ENCODE results near the gene LRBA.

LRBA gene

GRCh38 chr4:150482581-150482980, 532.5 kb downstream of the LRBA start:
- DNase-seq: no peak
- Histone ChIP-seq H2AFZ (ENCODE audit: low read depth, low read length) (no peak overlapping the region), H3K27me3 (ENCODE audit: insufficient read depth, low read length, poor library complexity) (no peaks in the 10 kb centered on the region), H3K4me2 (ENCODE audit: insufficient read depth, low read length) (no peak overlapping the region), H3K9me3 (ENCODE audit: insufficient read depth, low read length, severe bottlenecking) (no peaks in the 10 kb centered on the region), H3K4me1 (ENCODE audit: insufficient read depth, low read length) (no peaks in the 10 kb centered on the region), H3K4me3 (ENCODE audit: low read depth in 1 of 2, low read length in 2 of 2) (no peak overlapping the region), H3K36me3 (ENCODE audit: insufficient read depth, low read length) (0 out of 2 replicates have a peak, but pooled peaks cover 5% of the 10 kb centered on the region), H3K9ac (ENCODE audit: low read depth, low read length) (no peak overlapping the region), H4K20me1 (ENCODE audit: insufficient read depth, low read length) (no peaks in the 10 kb centered on the region), H3K27ac (ENCODE audit: low read length) (no peak overlapping the region), H3K79me2 (ENCODE audit: insufficient read depth, low read length) (no peaks in the 10 kb centered on the region)
- no peak for ATAC-seq (ENCODE audit: insufficient read depth, low read depth)
- no peak for TF ChIP-seq CTCF (IDR thresholded peaks at IDR 0.05; ENCODE audit: borderline replicate concordance, extremely low read depth, low read length, poor library complexity, severe bottlenecking)
- TF ChIP-seq EZH2 (IDR thresholded peaks at IDR 0.05; ENCODE audit: borderline replicate concordance, low read depth, low read length, severe bottlenecking): no peak

DNA sequence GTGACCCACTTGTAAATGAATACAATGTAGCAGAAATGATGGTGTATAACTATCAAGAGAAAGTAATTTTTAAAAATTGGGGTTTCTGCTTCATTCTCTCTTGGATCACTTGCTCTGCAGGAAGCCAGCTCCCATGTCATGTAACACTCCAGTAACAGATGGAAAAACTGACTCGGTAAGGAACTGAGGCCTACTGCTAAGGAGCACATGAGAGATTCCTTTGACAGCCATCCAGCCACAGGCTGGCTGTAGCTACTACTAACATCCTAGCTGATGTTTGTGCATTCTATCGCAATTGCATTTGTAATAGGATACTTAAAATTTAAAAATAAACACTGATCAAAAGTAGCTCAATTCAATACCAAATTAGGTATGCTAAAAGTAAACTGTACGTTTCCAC, 535.4 kb downstream of the LRBA start:
- no peak for DNase-seq
- Histone ChIP-seq H4K20me1 (ENCODE audit: insufficient read depth, low read length) (no peaks in the 10 kb centered on the region), H3K79me2 (ENCODE audit: insufficient read depth, low read length) (no peaks in the 10 kb centered on the region), H3K4me3 (ENCODE audit: low read depth in 1 of 2, low read length in 2 of 2) (no peak overlapping the region), H3K4me1 (ENCODE audit: insufficient read depth, low read length) (no peaks in the 10 kb centered on the region), H2AFZ (ENCODE audit: low read depth, low read length) (no peak overlapping the region), H3K4me2 (ENCODE audit: insufficient read depth, low read length) (no peak overlapping the region), H3K27ac (ENCODE audit: low read length) (no peak overlapping the region), H3K27me3 (ENCODE audit: insufficient read depth, low read length, poor library complexity) (no peaks in the 10 kb centered on the region), H3K9ac (ENCODE audit: low read depth, low read length) (no peak overlapping the region), H3K36me3 (ENCODE audit: insufficient read depth, low read length) (0 out of 2 replicates have a peak, but pooled peaks cover 5% of the 10 kb centered on the region), H3K9me3 (ENCODE audit: insufficient read depth, low read length, severe bottlenecking) (no peaks in the 10 kb centered on the region)
- no peak for ATAC-seq (ENCODE audit: insufficient read depth, low read depth)
- no peak for TF ChIP-seq CTCF (IDR thresholded peaks at IDR 0.05; ENCODE audit: borderline replicate concordance, extremely low read depth, low read length, poor library complexity, severe bottlenecking)
- no peak for TF ChIP-seq EZH2 (IDR thresholded peaks at IDR 0.05; ENCODE audit: borderline replicate concordance, low read depth, low read length, severe bottlenecking)

- Histone ChIP-seq H3K9me3 (ENCODE audit: insufficient read depth, low read length, severe bottlenecking) (no peaks in the 10 kb centered on the region), H3K4me2 (ENCODE audit: insufficient read depth, low read length) (no peak overlapping the region), H2AFZ (ENCODE audit: low read depth, low read length) (no peak overlapping the region), H4K20me1 (ENCODE audit: insufficient read depth, low read length) (no peaks in the 10 kb centered on the region), H3K4me3 (ENCODE audit: low read depth in 1 of 2, low read length in 2 of 2) (no peak overlapping the region), H3K9ac (ENCODE audit: low read depth, low read length) (no peak overlapping the region), H3K27ac (ENCODE audit: low read length) (no peak overlapping the region), H3K79me2 (ENCODE audit: insufficient read depth, low read length) (no peaks in the 10 kb centered on the region), H3K4me1 (ENCODE audit: insufficient read depth, low read length) (no peaks in the 10 kb centered on the region), H3K27me3 (ENCODE audit: insufficient read depth, low read length, poor library complexity) (no peaks in the 10 kb centered on the region), H3K36me3 (ENCODE audit: insufficient read depth, low read length) (0 out of 2 replicates have a peak, but pooled peaks cover 5% of the 10 kb centered on the region)
- DNase-seq (no peak), ATAC-seq (ENCODE audit: insufficient read depth, low read depth) (no peak)
- TF ChIP-seq EZH2 (IDR thresholded peaks at IDR 0.05; ENCODE audit: borderline replicate concordance, low read depth, low read length, severe bottlenecking) (no peak), CTCF (IDR thresholded peaks at IDR 0.05; ENCODE audit: borderline replicate concordance, extremely low read depth, low read length, poor library complexity, severe bottlenecking) (no peak)
Observed at GRCh38 chr4:150477869-150478268, 537.2 kb downstream of the LRBA start.

- TF ChIP-seq EZH2 (IDR thresholded peaks at IDR 0.05; ENCODE audit: borderline replicate concordance, low read depth, low read length, severe bottlenecking) (no peak), CTCF (IDR thresholded peaks at IDR 0.05; ENCODE audit: borderline replicate concordance, extremely low read depth, low read length, poor library complexity, severe bottlenecking) (no peak)
- Histone ChIP-seq H3K79me2 (ENCODE audit: insufficient read depth, low read length) (no peaks in the 10 kb centered on the region), H3K36me3 (ENCODE audit: insufficient read depth, low read length) (0 out of 2 replicates have a peak, but pooled peaks cover 5% of the 10 kb centered on the region), H3K4me2 (ENCODE audit: insufficient read depth, low read length) (no peak overlapping the region), H3K9ac (ENCODE audit: low read depth, low read length) (no peak overlapping the region), H3K4me1 (ENCODE audit: insufficient read depth, low read length) (no peaks in the 10 kb centered on the region), H3K27me3 (ENCODE audit: insufficient read depth, low read length, poor library complexity) (no peaks in the 10 kb centered on the region), H2AFZ (ENCODE audit: low read depth, low read length) (no peak overlapping the region), H4K20me1 (ENCODE audit: insufficient read depth, low read length) (no peaks in the 10 kb centered on the region), H3K27ac (ENCODE audit: low read length) (no peak overlapping the region), H3K4me3 (ENCODE audit: low read depth in 1 of 2, low read length in 2 of 2) (no peak overlapping the region), H3K9me3 (ENCODE audit: insufficient read depth, low read length, severe bottlenecking) (no peaks in the 10 kb centered on the region)
- DNase-seq (no peak), ATAC-seq (ENCODE audit: insufficient read depth, low read depth) (no peak)
Observed at GRCh38 chr4:150476776-150477175, 538.3 kb downstream of the LRBA start.
